ENCODE data around the gene OR2T33.

GRCh38 chr1:248316796-248317195 lies 39.0 kb upstream of the OR2T33 start:
- TF ChIP-seq MYC (IDR thresholded peaks at IDR 0.05; ENCODE audit: low read depth, low read length) (no peak), POLR2A (IDR thresholded peaks at IDR 0.05; ENCODE audit: extremely low read depth, insufficient read length) (no peak), CTCF (IDR thresholded peaks at IDR 0.05; ENCODE audit: low read depth, low read length) (no peak)
- TF ChIP-seq, protein P1, sequence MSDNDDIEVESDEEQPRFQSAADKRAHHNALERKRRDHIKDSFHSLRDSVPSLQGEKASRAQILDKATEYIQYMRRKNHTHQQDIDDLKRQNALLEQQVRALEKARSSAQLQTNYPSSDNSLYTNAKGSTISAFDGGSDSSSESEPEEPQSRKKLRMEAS (IDR thresholded peaks at IDR 0.05; ENCODE audit: low read depth, low read length) = no peak

Data from NB4 (cell line).